GM19193 (cell line): ENCODE results near the gene EFCAB5.

ENCODE experiments used
- POLR2A ChIP-seq: IDR thresholded peaks from 4 replicates; pipeline ENCODE4 v1.6.1; 2011; ENCODE audit not compliant: insufficient read depth, insufficient read length; ENCODE audit errors: extremely low read depth

The EFCAB5 gene

DNA sequence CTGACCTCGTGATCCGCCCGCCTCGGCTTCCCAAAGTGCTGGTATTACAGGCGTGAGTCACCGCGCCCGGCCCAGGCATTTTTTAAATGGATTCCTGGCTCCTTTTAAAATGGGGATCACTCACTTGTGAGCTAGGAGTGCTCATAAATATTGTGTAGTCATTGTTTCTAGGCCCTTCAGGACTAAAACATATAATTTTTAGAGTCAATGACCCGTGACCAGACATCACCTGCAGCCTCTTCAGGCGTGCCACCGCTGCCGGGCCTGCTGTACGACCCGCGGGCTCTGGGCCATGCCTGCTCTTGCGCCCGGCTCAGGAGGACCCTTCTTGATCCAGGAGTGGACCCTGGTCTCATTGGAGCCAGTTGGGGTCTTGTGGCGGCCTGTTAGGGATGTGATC, 30.8 kb downstream of the EFCAB5 start:
- TF ChIP-seq POLR2A, result no peak

DNA sequence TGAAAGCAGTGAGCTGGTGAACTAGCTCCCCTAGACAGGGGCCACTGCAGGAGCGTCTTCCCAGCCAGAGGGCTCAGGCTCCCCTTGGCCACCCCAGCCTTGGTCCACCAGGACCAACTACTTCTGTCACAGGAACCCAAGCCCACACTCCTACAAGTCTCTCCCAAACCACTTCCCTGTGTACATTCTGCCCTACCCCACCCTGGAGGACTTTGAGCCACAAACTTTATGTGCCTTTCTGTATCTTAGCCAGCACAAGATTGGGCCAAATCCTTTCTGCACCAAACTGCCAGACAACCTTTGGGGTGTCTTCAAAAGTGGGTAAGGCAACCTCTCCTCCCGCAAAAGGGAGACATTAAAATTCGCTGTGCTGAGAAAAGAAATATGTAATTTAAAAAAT, 31.6 kb downstream of the EFCAB5 start:
- no peak for TF ChIP-seq POLR2A

DNA sequence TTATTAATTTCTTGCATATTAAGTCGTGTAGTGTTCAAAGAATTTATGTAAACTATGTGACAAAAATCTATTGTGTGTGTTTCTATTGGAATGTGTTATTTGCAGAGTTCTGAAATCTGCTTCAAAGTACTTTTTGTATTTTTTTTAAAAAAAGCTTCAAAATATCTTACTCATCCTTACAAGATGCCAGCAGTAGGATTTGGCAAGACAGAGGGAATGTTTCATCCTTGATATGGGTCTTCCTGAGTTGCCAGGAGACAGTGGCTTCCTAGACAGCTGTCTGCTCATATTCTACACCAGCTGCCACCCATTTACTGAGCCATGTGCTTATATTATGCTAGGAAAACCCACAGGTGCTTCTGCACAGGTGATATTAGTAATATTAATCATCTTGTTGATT, 36.4 kb downstream of the EFCAB5 start:
- TF ChIP-seq POLR2A, result no peak

DNA sequence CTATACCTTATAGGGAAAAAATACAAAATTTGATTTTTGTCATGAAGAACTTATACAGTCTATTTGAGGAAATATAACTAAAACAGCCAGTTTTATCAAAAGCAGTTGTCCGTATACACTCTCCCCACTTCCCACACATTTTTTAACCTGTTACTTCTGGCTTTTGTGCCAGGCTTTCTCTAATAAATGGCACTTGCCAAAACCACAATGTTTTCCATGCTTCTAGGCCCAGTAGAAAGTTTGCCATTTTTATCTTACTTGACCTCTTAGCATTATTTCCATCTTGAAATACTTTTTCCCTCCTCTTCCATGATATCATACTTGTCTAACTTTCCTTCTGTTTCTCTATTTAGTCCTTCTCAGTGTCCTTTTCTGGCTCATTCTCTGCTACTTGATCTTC, 38.8 kb downstream of the EFCAB5 start:
- no peak for TF ChIP-seq POLR2A

GRCh38 chr17:29982991-29983653, 41.7 kb downstream of the EFCAB5 start:
- no peak for TF ChIP-seq POLR2A

DNA sequence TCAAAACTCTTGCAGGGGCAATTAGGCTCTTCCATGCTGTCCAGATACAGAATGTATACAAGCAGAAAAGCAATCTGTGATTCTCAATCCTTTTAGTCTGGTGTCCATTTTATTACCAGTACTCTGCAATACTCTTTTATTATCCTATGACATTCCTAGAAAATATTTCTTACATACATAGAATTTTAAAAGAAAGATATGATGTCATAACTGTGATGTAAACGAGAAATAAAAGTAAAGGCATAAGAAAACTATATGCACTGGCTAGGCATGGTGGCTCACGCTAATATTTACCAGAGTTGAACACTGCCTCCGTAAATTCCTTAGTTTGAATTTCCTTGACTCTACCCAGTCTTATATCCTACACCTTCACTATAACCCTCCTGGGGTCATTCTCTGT, 55.0 kb downstream of the EFCAB5 start:
- no peak for TF ChIP-seq POLR2A

GRCh38 chr17:30000001-30000754, 58.7 kb downstream of the EFCAB5 start:
- no peak for TF ChIP-seq POLR2A

DNA sequence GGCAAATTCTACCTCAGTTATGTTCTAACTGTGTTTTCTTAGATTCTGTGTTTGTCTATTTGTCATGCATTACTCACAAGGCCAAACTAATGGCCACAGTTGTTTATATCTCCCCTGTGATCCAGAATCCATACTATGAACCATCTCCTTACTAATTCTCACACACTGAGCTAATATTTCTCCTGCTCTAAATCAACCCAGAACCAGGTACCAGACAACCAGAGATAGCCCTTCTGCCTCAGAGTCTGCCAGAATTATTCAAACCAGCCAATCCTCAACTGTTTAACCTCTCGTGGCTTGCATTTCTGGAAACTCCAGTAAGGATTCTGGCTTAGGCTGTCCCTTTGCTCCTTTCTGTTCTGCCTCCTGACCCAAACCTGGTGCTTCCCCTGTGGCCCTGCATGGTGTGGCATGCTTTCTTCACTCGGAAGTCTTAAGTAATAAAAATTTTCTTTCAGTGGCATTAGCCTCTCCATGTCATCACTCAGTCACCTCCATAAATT, 59.4 kb downstream of the EFCAB5 start:
- TF ChIP-seq POLR2A, result no peak

GRCh38 chr17:30002088-30002487, 60.7 kb downstream of the EFCAB5 start:
- no peak for TF ChIP-seq POLR2A

- no peak for TF ChIP-seq POLR2A
Observed at GRCh38 chr17:30005709-30006320, 64.4 kb downstream of the EFCAB5 start.

DNA sequence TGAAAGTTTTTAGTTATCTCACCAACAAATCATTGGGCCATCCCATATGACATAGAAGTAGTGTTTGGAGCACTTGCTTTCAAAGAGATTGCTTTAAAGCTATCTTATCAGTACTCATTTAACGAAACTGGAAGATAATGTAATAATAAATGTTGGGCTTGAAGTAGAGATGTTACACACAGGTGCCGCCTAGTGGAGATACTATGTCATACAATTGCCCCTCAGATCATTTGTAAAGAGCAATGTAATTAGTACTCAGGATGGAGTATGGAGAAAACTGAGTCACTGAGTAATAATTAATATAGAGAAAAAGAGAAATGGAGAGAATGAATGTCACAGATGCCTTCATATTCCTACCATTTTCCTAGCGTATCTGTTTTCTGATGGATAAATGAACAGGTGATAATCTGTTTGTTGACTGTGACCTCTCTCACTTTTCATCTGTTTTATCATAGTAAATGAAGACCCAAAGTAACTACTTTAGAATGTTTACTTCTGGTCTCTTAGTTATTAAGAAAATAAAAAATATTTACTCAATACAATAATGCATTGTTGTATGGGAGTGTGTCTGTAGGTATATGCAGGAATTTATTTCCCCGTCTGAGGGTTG, 80.4 kb downstream of the EFCAB5 start:
- TF ChIP-seq POLR2A, result no peak

DNA sequence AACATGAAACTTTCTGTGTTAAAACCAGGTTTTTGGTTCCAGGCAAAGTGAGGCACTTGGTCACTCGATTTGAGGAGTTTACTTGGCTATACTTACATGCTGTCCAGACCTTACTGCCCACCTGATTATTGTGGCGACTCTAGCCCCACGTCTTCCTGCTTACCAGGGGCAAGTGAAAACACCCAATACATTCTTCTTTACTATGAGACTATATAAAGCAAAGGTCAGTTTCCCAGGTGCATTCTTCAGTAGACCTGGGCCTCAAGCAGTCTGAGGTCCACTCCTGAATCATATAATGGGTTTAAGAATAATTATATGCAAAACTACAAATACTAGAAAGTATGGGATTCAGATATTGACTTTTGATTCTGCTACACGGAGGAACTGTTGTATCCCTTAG, 86.2 kb downstream of the EFCAB5 start:
- TF ChIP-seq POLR2A, result no peak

DNA sequence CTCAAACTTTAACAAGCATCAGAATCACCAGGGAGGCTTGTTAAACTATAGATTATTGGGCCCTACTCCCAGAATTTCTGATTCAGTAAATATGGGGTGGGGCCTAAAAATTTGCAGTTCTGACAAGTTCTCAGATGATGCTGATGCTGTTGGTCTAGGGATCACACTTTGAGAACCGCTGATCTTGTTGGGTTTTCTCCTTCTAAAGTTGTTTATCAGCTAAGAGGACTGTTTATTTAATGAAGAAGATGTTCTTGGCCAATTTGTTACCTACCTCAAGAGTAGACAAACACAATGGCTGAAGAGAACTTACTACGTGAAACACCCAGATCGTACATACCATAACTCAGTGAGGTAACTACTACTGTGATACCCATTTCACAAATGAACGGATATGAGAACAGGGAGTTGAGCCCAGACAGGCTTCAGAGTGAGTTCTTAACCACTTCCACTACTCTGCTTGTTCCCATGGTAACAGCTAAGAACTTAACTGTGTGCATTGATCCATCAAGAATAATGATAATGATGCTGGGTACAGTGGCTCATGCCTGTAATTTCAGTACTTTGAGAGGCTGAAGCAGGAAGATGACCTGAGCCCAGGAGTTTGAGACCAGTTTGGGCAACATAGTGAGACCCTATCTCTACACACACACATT, 89.9 kb downstream of the EFCAB5 start:
- TF ChIP-seq POLR2A, result no peak

- TF ChIP-seq POLR2A, result no peak
Observed at GRCh38 chr17:30035369-30035768, 93.9 kb downstream of the EFCAB5 start.

DNA sequence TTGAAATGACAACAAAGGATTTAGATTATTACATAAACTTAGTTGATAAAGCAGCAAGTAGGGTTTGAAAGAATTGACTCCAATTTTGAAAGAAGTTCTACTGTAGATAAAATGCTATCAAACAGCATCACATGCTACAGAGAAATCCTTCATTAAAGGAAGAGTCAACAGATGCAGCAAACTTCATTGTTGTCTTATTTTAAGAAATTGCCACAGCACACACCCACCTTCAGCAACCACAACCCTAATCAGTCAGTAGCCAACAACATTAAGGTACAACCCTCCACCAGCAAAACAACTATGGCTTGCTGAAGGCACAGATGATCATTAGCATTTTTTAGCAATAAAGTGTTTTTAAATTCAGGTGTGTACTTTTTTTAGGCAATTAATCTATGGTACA, 100.1 kb downstream of the EFCAB5 start:
- no peak for TF ChIP-seq POLR2A

GRCh38 chr17:30062372-30062771, 120.9 kb downstream of the EFCAB5 start:
- no peak for TF ChIP-seq POLR2A

GRCh38 chr17:30064738-30065137, 123.3 kb downstream of the EFCAB5 start:
- no peak for TF ChIP-seq POLR2A
